ENCODE measurements around the gene PRR14L.
A peak's percentile ranks its signal among the peaks of the same experiment; 100 is the strongest.

PRR14L gene

GRCh38 chr22:31753634-31754501 lies 3.9 kb upstream of the PRR14L start, which contains the start of gene DEPDC5:
Gene DEPDC5 (plus strand): TSS chr22:31754019. CDS start chr22:31754922, 903 bp downstream.
- H3K9ac ChIP-seq (ENCODE audit: low read depth, low read length, poor library complexity, severe bottlenecking) = peak within 1 kb of the TSS; percentile 92
- no peaks in the 10 kb centered on the region; the same call in 1 of the 2 replicates for H3F3A ChIP-seq (ENCODE audit: low read depth)
- peak within 1 kb of the TSS; percentile 61 for H2AFZ ChIP-seq (ENCODE audit: low read length)
- no peaks in the 10 kb centered on the region for H3K9me2 ChIP-seq (replicated peaks; ENCODE audit: low read depth, low read length)
- no peaks in the 10 kb centered on the region for H3K27me3 ChIP-seq (ENCODE audit: insufficient read depth, low read length, poor library complexity, severe bottlenecking)
- H4K20me1 ChIP-seq (ENCODE audit: insufficient read depth, low read length, poor library complexity, severe bottlenecking) = no peaks in the 10 kb centered on the region
- H3K9me3 ChIP-seq (ENCODE audit: insufficient read depth, low read depth, low read length) = no peaks in the 10 kb centered on the region
- H3K4me2 ChIP-seq (ENCODE audit: low read depth, low read length, poor library complexity, severe bottlenecking) = peak within 1 kb of the TSS; percentile 87
- TF ChIP-seq EZH2phosphoT487 (IDR thresholded peaks at IDR 0.05; ENCODE audit: borderline replicate concordance) (no peak), CTCF (conservative IDR thresholded peaks at IDR 0.05; ENCODE audit: low read length) (no peak)
- peaks cover 32% of the 10 kb centered on the region for H3K79me2 ChIP-seq (ENCODE audit: insufficient read depth, low read length)
- peaks cover 49% of the 10 kb centered on the region for H3K4me1 ChIP-seq (ENCODE audit: insufficient read depth, low read length, poor library complexity, severe bottlenecking)
- H3K4me3 ChIP-seq (ENCODE audit: low read length, poor library complexity, severe bottlenecking) = peak within 1 kb of the TSS; percentile 80
- H3K36me3 ChIP-seq (ENCODE audit: insufficient read depth, low read length) = no peaks in the 10 kb centered on the region

- no peak for TF ChIP-seq EZH2phosphoT487 (IDR thresholded peaks at IDR 0.05; ENCODE audit: borderline replicate concordance)
- no peak for TF ChIP-seq CTCF (conservative IDR thresholded peaks at IDR 0.05; ENCODE audit: low read length)
- Histone ChIP-seq H3K9ac (ENCODE audit: low read depth, low read length, poor library complexity, severe bottlenecking) (peak overlapping the region; percentile 92), H3K27me3 (ENCODE audit: insufficient read depth, low read length, poor library complexity, severe bottlenecking) (no peaks in the 10 kb centered on the region), H4K20me1 (ENCODE audit: insufficient read depth, low read length, poor library complexity, severe bottlenecking) (peaks cover 7% of the 10 kb centered on the region), H3K4me1 (ENCODE audit: insufficient read depth, low read length, poor library complexity, severe bottlenecking) (peaks cover 55% of the 10 kb centered on the region), H3K9me3 (ENCODE audit: insufficient read depth, low read depth, low read length) (no peaks in the 10 kb centered on the region), H3K4me3 (ENCODE audit: low read length, poor library complexity, severe bottlenecking) (peak overlapping the region; percentile 80), H3K4me2 (ENCODE audit: low read depth, low read length, poor library complexity, severe bottlenecking) (peak overlapping the region; percentile 87), H3K9me2 (replicated peaks; ENCODE audit: low read depth, low read length) (no peaks in the 10 kb centered on the region), H2AFZ (ENCODE audit: low read length) (peak overlapping the region; percentile 11; the same call in 1 of the 2 replicates), H3K79me2 (ENCODE audit: insufficient read depth, low read length) (peaks cover 39% of the 10 kb centered on the region), H3K36me3 (ENCODE audit: insufficient read depth, low read length) (no peaks in the 10 kb centered on the region), H3F3A (ENCODE audit: low read depth) (no peaks in the 10 kb centered on the region; the same call in 1 of the 2 replicates)
These were observed 3.2 kb upstream of the PRR14L start for GRCh38 chr22:31753005-31753633.

- H4K20me1 ChIP-seq (ENCODE audit: insufficient read depth, low read length, poor library complexity, severe bottlenecking) = peaks cover 12% of the 10 kb centered on the region
- peak overlapping the region; percentile 92 for H3K9ac ChIP-seq (ENCODE audit: low read depth, low read length, poor library complexity, severe bottlenecking)
- H3K4me3 ChIP-seq (ENCODE audit: low read length, poor library complexity, severe bottlenecking) = peak overlapping the region; percentile 80
- peak overlapping the region; percentile 87 for H3K4me2 ChIP-seq (ENCODE audit: low read depth, low read length, poor library complexity, severe bottlenecking)
- H2AFZ ChIP-seq (ENCODE audit: low read length) = no peak overlapping the region
- H3K27me3 ChIP-seq (ENCODE audit: insufficient read depth, low read length, poor library complexity, severe bottlenecking) = no peaks in the 10 kb centered on the region
- no peaks in the 10 kb centered on the region; the same call in 1 of the 2 replicates for H3F3A ChIP-seq (ENCODE audit: low read depth)
- no peak for TF ChIP-seq EZH2phosphoT487 (IDR thresholded peaks at IDR 0.05; ENCODE audit: borderline replicate concordance)
- TF ChIP-seq CTCF (conservative IDR thresholded peaks at IDR 0.05; ENCODE audit: low read length) = no peak
- H3K4me1 ChIP-seq (ENCODE audit: insufficient read depth, low read length, poor library complexity, severe bottlenecking) = peaks cover 61% of the 10 kb centered on the region
- H3K9me2 ChIP-seq (replicated peaks; ENCODE audit: low read depth, low read length) = no peaks in the 10 kb centered on the region
- H3K9me3 ChIP-seq (ENCODE audit: insufficient read depth, low read depth, low read length) = no peaks in the 10 kb centered on the region
- H3K79me2 ChIP-seq (ENCODE audit: insufficient read depth, low read length) = peaks cover 48% of the 10 kb centered on the region
- H3K36me3 ChIP-seq (ENCODE audit: insufficient read depth, low read length) = no peaks in the 10 kb centered on the region
These were observed 2.3 kb upstream of the PRR14L start for GRCh38 chr22:31752096-31752847.

Data from Loucy (cell line).